DMS79 (cell line): ENCODE results near the gene NEMF.
"Not testable (repeated sequence)": the region's sequence is repeated elsewhere in the genome, so short reads cannot be mapped to it uniquely, and the experiment has no call there.

Experiments used
- DNase-seq: peaks from one replicate; lab custom pipeline; 2025; lab: John Stamatoyannopoulos, UW

Gene NEMF

GRCh38 chr14:49816118-49816517 lies 36.5 kb downstream of the NEMF start:
- DNase-seq: not testable (repeated sequence)

GRCh38 chr14:49808780-49809179 lies 43.8 kb downstream of the NEMF start:
- DNase-seq: no peak

GRCh38 chr14:49796025-49796424 lies 56.6 kb downstream of the NEMF start:
- DNase-seq: no peak

GRCh38 chr14:49792618-49793017 lies 60.0 kb downstream of the NEMF start:
- no peak for DNase-seq

DNA sequence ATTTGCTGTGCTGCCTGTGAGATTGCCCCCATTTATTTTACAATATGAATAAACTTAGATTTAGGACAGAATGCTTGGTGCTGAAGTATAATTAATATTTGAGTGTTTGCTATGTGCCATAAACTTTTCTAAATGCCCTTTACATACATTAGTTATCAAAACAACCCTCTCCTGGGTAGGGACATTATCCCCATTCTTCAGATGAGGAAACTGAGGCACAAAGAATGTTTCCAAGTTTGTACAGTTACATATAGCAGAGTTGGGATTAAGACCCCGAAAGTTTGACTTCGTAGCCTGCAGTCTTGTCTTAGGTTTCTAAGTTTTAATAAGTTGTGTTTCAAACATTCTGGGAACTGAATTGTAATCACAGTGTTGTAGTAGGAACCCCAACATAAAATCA lies 66.3 kb downstream of the NEMF start:
- DNase-seq: no peak

DNA sequence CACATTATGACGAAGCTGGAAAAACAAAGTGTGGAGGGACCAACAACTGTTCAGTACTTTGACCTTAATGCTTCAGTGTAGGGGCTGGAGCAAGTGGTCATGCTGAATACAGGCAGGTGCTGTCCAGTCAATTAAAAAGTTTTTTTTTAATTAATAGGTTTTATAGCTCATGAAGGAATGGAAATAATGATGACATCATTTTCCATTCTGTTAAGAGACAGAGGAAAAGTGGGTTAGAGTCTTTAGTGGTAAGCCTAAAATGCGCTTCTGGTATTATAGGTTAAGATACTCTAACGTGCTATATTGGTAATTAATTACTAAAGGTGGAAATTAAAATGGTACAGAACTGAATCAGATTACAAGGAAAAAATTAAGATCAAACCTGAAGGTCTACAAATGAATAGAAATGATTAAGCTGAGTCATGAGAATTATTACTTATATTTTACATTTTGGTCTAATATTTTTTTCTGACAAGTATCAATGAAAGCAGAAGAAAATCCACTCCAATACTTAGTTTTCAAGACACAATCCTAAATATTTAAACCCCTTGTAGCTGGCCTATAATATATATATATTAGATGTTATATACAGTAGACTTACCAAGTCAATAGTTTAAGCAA lies 69.1 kb downstream of the NEMF start:
- no peak for DNase-seq

DNA sequence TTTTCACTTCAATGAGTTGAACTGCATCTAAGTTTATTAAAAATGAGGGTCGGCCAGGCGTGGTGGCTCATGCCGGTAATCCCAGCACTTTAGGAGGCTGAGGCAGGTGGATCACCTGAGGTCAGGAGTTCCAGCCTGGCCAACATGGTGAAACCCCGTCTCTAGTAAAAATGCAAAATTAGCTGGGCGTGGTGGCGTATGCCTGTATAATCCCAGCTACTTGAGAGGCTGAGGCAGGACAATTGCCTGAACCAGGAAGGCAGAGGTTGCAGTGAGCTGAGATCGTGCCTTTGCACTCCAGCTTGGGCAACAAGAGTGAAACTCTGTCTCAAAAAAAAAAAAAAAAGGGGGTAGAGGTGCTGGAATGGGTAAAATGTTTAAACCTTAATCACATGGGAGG lies 71.5 kb downstream of the NEMF start:
- not testable (repeated sequence) for DNase-seq

DNA sequence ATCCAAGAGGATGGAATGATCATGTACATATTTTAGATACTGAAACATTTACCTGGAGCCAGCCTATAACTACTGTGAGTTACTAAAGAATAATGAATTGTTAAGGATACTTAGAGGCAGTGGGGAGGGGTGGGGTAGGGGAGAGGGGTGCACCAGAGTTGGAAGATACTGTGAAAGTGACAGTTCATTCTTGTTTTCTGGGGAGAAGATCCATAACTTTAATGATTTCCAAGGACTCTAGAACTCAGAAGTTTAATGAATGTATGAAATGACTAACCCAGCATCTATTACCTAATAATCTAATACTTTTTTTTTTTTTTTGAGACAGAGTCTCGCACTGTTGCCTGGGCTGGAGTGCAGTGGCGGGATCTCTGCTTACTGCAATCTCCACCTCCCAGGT lies 74.2 kb downstream of the NEMF start:
- no peak for DNase-seq

GRCh38 chr14:49774106-49774505 lies 78.5 kb downstream of the NEMF start:
- DNase-seq: no peak

- DNase-seq: not testable (repeated sequence)
These were observed 80.9 kb downstream of the NEMF start for GRCh38 chr14:49771691-49772090.

- peak; percentile 11 for DNase-seq
These were observed 82.3 kb downstream of the NEMF start for GRCh38 chr14:49770212-49770817.

- peak; percentile 66 for DNase-seq
These were observed 82.9 kb downstream of the NEMF start for GRCh38 chr14:49769581-49770211.

DNA sequence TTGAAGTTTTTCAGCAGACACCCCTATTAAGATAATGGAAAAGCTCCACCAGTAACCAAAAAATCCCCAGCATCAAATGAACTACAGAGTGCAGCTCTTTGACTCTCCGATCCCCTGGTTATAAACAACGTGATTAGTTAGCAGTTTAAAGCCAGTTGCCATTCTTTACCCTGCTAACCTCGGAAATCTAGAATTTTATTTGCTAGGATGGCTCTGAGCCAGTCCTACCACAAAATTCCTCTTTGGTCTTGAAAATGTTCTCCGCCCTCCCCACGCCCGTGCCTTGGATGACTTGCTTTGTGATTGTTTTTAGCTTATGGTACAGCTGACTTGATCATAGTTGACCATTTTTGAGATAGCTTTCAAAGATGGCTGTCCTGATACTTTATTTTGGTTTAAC lies 83.4 kb downstream of the NEMF start:
- peak; percentile 14 for DNase-seq

DNA sequence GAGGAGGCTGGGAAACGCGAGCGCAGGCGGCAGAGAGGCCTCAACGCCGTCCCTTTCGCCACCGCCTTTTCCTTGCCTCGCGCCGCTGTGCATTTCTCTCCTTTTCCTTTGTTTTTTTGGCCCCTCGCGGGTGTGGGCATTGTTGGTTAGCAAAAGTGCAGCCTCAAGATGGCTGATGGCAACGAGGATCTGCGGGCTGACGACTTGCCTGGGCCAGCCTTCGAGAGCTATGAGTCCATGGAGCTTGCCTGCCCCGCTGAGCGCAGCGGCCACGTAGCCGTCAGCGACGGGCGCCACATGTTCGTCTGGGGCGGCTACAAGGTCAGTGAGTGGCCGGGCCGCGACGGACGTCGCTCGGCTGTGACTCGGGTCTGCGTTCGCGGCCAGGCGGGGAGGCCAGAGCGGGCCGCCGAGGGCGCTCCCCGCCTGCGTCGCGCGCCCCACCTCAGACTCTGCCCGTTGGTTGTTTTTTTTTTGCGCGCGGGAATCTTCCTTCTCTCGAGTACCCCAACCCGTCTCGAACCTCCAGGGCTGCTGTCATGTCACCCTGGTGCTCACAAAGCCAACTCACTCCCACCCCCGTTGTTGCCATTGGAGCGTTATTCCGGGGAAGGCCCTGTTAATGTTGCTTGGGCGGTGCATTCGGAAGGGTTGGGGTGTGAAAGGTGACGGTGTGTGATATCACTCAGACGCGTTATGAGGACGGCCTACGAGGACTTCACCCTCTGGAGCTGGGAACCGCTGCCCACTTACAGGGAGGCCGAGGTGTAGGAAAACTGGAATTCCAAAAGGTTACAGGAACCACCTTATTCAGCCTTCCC lies 84.1 kb downstream of the NEMF start:
- DNase-seq: peak; percentile 58

DNA sequence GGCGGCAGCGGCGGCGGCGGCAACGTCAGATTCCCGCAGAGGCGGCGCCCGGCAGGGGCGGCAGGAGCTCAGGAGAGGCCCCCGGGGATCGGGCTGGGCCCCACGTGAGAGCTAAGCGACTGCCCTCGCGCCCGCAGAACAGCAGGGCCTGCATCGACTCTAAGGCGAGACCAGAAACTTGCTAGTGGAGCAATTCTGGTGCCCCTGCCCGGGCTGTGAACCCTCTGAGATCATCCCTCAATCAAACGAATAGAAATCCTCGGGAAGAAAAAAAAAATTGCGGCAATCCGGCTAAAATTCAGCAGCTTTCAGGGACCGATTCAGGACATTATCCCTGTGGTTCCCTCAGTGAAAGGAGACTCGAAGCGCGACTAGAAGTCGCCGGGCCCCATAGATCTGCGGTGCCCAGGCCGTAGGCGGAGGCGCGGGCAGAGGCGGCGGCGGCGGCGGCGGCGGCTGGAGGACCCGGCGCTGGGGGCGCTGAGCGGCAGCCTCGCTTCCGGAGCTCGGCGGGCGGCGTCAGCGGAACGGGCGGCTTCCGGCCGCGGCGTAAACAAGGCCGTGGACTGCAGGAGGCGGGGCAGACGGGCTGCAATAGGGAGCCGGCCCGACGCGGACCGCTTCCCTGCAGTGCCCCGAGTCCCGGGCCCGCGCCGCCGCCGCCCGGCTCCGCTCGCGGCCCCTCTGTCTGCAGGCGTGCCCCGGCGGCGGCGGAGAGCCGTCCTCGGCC lies 84.9 kb downstream of the NEMF start, which contains the start of gene KLHDC2:
Gene KLHDC2, plus strand, starts transcription at position 583 of the 730 bp plus-strand sequence. CDS start 316 bp downstream, outside the sequence.
- peak; percentile 85 for DNase-seq

- DNase-seq: no peak
These were observed 85.4 kb downstream of the NEMF start for GRCh38 chr14:49767270-49767570.

DNA sequence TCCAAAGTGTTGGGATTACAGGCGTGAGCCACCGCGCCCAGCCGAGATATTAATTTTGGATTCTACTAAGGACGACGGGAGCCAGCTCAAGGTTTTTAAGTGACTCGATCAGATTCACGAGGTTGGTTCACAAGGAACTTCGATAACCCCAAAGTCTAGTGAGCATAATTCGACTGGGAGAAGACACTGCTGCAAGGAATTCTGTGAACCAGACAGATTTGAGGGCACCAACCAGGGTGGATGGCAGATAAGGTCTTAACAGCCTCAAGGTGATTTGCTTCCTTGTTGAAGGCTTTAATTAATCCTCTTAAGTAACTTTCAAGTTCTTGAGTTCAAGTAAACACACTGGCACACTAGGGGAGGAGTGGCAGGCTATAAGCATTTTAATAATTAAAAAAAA lies 85.7 kb downstream of the NEMF start:
- DNase-seq: peak; percentile 40

DNA sequence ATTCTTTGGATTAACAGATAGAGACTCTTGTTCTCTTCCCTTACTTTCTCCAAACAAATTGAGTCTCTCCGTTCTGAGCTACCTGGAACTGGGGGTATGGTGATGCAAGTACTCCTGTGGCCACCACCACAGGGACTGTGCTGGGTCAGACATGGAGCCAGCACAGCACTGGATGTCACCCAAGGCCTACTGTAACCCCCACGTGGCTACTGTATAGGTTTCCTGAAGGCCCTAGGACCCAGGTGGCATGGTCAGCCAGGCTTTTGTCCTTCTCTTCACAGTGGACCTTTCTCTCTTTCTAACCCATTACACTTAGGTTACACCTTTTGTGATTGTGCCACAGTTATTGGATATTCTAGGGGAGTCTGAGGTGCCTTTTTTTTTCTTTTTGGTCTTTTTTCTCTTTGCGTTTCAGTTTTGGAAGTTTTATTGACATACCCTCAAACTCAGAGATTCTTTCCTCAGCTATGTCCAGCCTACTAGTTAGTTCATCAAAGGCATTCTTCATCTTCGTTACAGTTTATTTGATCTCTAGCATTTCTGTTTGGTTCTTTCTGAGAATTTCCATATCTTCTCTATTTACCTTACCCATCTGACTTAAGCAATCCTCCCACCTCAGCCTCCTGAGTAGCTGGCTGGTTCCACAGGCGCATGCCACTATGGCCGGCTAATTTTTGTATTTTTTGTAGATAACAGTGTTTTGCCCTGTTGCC lies 90.6 kb downstream of the NEMF start:
- no peak for DNase-seq

DNA sequence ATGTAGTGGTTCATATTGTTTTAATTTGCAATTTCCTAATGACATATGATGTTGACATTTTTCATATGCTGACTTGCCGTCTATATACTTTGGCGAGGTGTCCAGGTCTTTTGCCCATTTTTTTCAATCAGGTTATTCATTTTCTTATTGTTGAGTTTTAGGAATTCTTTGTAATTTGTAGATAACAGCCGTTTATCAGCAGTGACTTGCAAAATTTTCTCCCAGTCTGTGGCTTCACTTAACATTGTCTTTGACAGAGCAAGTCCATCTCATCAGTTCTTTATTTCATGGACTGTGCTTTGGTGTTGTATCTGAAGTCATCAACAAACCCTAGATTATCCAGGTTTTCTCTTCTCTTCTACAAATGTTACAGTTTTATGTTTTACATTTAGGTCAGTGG lies 97.2 kb downstream of the NEMF start:
- no peak for DNase-seq

GRCh38 chr14:49754570-49755097 lies 98.0 kb downstream of the NEMF start:
- DNase-seq: no peak

- not testable (repeated sequence) for DNase-seq
These were observed 106.1 kb downstream of the NEMF start for GRCh38 chr14:49746476-49746875.
